ENCODE data around the gene TRPV3.
"Not testable (repeated sequence)": the region's sequence is repeated elsewhere in the genome, so short reads cannot be mapped to it uniquely, and the experiment has no call there.

TRPV3 gene

DNA sequence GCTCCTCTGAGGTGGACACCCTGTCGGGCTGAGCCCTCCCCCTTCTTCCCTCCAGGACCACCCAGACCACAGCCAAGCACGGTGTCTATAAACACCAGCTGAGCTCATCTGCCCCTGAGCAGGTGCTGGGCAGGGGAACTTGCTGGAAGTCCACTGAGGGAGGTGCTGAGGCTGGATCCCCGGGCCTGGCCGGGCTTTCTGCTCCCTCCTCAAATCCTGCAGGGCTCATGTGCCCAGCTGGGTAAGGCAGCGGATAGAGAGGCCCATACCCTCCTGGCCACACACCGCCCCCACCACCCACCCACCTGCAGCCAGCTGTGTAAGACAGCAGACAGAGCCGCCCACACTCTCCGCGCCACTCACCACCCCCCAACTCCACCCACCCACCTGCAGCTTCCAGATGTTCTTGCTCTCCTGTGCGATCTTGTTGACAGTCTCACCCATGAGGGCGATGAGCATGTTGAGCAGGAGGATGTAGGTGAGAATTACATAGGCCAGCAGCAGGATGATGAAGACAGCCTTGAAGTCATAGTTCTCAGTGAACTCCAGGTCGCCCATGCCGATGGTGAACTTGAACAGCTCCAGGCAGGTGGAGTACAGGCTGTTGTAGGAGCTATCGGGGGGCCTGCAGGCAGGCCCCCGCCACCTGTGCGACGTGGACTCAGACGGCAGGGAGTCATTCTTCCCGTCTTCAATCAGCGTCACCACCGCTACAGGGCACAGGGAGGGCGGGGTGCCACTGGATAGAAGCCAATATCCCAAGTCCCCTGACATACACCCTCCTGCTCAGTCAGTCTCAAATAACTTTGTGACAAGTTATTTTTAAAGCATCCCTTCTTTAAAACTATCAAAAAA is 15.9 kb upstream of the TRPV3 start:
- DNase-seq: no peak

DNA sequence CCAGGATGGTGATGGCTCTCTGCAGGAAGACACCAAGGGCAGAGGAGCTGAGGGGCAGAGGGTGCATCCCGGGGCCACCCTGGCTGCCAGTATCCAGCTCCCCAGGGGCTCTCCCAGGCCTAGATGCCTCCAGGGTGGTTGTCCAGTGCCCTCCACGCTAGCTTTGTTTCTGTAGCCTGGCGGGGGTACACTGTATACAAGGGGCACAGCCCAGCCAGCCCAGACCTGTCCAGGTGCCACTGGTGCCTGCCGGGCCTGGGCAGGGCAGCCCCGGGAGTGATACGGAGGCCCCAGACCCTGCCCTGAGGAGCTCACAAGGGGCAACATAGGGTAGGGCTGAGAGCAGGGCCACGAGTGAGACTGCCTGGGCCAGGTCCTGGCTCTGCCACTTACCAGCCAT is 14.6 kb upstream of the TRPV3 start:
- no peak for DNase-seq

DNA sequence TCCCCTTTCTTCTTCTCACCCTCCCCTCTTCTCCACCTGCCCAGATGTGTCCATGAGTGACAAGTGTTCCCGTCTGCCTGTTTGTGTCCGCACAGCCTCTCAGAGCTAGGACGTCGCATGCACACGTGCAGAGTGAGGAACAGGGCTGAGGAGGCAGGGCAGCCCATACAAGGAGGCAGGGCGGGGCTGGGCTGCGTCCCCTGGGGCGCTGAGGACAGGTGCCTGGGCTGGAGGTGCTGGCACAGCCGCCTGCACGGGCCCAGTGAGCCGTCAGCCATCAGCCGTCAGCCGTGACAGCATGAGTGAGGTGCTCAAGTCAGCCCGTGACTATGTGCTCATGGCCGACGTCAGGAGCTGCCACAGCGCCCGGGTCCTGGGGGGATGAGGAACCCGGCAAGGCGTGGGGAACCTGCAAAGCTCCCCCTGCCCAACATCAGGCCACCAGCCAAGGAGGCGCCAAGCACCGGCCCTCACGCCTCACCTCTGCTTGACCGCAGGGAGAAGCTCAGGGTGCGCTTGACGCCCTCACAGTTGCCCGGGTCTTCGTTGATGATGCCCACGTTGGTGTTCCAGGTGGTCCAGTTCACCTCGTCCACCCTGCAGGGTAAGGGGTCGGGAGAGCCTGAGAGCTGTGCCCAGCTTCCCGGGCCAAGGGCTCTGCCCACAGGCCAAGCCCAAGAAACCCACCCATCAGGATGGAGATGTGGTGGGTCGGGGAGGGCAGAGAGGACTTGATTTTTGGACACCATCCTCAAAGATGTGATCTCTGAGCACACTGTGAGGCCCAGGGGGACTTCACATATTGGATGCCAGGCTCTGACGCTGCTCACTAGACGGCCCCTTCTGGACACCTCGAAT is 13.7 kb upstream of the TRPV3 start:
- DNase-seq: no peak

DNA sequence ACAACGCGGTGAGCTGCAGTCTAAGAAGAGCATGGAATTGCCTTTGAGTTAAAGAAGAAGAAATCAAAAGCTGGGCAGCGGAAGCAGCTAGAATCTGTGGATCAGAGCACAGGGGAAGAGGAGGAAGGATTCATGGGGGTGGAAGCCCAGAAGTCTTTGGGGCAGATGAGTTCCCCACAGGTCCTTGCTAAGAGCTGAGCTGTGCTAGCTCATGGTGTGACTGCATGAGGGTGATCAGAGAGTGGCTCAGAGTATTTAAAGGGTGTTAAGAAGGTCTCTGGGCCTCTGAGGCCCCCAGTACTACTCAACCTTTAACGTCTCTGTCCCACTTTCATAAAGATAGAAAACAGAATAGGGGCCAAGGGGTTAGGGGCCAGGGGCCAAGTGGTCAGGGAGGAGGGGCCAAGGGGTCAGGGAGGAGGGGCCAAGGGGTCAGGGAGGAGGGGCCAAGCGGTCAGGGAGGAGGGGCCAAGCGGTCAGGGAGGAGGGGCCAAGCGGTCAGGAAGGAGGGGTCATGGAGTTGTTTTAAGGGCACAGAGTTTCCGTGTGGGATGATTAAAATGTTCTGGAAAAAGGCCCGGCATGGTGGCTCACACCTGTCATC is 12.0 kb upstream of the TRPV3 start:
- DNase-seq: no peak

DNA sequence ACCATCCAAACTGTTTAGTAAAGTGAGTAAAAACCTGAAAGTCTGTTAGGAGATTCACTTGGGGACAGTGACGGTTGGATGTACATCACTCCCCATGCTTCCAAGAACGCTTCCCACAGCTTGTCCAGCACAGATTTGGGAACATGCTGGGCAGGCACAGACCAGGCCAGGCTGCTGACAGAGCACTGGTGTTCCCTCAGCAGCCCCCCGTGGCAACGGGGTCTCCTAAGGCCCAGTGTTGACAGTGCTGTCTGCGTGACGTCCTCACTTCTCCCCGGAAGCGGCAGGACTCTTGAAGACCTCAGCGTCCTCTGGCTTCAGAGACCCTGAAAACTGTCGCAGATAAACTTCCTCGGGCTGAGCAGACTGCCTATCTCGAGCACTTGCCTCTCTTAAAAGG is 8.9 kb upstream of the TRPV3 start:
- no peak for DNase-seq

DNA sequence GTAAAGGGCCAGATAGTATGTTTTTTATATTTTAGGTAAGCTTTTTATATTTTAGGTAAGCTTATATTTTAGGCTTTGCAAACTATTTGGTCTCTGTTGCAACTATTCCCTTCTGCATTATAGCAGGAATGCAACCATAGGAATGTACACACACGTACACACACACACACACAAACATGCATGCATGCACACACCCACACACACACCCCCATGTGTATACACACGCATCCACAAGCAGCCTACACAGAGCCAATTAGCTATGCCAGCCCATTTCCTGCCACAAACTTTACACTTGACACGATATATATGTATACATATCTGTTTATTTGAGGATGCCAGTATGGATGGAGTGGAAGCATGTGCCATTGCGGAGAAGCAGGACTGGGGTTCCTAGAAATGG is 7.5 kb upstream of the TRPV3 start:
- DNase-seq: no peak

DNA sequence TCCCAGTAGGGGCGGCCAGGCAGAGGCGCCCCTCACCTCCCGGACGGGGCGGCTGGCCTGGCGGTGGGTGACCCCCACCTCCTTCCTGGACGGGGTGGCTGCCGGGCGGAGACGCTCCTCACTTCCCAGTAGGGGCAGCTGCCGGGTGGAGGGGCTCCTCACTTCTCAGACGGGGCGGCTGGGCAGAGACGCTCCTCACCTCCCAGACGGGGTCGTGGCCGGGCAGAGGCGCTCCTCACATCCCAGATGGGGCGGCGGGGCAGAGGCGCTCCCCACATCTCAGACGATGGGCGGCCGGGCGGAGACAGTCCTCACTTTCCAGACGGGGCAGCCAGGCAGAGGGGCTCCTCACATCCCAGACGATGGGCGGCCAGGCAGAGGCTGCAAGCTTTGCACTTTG is 6.6 kb upstream of the TRPV3 start:
- not testable (repeated sequence) for DNase-seq

DNA sequence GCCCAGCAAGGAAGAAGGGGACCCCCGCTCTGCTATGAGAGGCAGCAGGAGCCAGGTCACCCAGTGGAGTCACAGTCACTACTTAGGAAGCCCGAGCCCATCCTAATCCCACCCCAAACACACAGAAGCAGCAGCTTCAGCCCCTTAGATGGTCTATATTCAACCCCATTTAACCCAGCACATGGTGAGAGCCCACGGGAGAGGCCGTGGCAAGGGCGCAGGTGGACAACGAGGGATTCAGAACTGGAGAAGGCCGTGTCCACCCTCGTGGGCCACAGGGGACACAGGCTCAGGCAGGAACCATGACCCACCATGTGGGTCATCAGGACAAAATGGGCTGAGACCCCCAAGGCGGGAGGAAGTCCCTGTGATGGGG is 1.6 kb upstream of the TRPV3 start:
- no peak for DNase-seq

DNA sequence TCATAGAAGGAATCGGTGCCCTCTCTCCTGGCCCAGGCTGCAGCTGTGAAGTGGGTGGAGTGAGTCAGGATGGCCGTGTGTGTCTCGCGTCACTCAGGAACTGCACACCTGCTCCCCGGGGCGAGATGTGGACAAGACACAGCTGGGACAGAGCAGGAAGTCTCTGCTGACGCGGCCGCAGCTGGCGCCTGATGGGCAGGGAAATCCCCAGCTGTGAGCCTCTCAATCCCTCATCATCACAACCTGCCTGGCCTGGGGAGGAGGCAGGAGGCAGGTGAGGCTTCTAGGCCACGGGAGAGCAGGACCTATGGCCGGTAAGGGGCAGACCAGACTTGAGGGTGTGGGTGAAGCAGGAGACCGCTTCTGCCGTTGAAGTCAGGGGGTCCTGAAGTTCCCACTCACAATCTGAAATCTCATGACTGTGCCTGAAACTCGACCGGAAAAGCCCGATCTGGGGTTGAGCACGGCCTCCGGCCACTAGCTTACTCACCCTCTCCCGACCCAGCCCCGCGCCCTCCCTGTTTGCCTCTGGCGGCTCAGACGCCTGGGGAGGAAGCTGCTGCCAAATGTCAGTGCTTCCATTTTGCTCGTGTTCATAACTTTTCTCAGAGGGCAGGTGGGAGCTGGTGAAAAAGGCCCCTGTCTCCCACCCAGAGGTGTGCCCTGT is 1.1 kb upstream of the TRPV3 start:
- no peak for DNase-seq

DNA sequence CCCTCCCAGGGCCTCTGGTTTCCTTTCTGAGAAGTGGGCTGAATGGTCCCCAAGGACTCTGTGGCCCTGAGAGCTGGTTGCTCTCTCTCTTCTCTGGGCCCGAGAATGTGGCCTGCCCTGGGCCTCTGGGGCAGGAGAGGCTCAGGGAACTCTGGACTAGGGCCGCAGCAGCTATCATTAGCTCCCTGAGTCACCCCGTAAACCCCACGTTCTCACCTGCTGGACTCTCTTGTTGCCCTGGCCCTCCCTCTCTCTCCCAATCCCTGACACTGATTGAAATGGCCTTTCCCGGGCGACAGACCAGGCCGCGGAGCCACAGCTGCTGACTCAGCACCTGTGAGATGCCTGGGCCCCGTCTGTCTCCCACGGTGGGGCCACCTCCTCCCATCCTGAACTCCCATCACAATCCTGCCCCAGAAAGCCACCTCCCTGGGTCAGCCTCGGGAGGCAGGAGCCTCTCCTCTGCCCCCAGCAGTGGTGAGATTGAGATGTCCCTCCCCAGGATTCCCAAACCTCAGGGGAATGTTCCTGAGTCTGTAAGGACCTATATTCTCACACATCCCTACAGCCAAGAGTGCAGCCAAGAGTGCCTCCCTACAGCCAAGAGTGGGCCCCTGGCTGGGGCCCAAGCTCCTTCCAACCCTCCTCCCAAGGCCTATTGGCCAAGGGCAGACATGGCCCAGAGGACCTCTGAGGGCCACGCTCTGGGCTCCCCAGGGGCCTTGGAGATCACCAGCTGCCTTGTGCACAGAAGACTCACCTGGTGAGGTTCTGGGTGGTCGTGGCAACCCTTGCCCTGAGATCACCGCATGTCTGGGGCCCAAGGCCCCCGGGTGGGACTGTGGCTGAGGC is 470 bp downstream of the TRPV3 start:
- no peak for DNase-seq

DNA sequence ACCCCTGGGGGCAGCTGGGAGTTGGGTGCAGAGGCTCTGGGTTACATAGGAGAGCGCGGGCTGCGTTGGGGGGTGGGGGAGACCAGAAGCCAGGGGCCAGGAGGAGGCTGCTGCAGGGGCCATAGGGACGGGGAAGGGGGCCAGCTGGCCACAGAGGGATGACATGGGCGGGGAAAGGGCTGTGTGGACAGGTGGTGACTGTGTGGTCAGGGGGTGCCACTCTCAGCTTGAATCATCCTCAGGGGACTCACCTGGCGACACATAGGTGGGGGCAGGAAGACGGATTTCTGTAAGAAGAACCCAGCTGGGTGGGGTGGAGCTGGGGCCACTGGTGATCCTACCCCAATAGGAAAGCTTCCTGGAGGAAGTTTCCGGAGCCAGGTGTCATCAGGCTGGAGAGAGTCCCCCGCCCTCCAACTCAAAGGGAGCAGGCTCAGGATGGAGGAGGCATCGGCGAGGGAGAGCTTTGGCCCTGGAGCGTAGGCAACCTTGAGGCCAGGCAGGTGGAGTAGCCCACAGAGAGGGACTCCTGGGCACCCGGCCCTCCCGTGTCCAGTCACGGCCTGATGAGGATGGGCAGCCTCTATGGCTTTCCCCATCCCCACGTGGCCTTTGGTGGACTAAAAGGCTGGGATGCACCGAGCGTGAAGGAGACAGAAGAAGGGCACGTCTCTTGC is 1.2 kb downstream of the TRPV3 start:
- DNase-seq: no peak

DNA sequence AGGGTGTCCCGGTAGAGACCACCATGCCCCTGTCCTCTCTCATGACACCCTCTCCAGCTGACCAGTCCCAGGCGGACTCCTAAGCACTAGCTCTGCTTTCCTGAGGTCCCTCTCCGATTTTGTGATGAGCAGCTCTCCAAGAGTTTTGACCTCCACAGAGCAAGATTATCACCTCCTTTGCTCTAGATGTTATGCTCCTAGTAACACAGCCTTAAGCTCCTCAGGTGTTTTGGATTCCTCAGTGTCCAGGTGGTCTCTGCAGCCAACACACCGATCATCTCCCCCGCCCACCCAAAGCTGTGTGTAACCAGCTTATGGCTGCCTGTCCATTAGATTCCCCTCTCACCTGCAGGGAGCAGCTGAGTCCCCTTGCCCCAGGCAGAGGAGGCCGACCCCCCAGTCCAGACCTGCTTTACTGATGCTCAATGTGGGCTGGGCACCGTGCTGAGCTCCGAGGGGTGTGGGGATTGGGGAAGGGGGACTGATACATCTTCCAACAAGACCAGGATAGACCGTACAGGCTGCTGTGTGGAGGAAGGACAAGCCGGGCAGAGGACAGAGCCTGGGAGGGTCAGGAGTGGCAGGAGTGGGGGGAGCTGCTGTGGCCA is 2.3 kb downstream of the TRPV3 start:
- no peak for DNase-seq

DNA sequence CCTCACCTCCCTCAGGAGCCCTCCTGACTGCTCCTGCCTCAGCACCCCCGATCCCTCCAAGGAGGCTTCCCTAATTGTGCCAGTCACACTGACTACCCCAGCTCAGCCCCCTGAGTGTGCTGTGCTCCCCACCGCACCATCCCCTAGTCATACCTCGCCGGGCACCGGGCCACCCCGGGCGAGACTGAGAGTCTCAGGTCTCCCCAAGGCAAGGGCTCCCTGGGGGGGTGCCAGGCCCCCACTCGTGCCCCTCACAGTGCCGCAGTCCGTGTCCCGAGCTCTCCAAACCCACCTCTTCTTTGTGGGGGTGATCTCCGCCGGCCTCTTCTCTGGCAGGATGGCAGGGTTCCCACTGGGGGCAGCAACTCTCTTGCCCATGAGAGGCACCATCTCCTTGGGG is 3.2 kb downstream of the TRPV3 start:
- no peak for DNase-seq

DNA sequence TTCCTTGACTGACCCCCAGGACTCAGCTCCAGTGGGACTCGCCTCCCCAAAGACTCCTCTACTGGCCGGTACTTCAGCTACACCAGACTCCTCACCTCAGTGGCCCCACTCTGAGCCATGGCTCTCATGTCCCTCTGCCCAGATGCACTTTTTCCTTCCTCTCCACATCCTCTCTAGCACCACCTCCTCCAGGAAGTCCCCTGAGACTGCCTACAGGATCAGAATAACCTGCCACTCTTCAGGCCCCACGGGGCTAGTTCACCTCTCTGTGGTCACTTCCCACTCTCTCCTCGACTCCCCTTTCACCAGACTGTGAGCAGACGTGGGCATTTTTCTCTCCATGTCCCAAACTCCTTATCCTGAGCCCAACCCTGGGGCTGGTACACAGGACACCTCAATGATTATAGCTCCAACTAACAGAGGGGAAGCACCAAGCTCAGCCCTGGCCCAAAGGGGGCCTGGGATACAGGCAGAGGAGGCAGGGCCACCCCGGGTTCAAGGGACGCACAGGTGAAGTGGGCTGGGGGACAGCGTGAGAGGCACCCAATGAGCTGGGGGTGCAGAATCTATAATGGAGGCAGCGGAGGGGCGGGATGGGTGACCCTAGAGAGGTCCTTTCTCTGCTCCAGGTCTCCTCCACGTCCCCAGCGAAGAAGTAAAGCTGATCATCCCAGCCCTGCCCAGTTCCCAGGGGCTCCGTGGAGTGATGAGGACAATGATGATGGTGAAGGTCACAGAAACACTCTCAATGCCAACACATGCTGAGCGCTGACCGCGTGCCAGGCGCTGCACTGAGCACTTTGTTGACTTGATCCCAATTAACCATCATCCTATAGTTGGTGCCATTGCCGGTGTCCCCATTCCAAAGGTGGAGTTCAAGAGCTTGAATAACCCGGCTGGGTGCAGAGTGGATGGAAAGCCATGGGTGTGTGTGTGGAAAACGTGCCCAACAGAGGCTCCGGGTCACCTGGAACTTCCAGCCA is 3.9 kb downstream of the TRPV3 start:
- DNase-seq: no peak

DNA sequence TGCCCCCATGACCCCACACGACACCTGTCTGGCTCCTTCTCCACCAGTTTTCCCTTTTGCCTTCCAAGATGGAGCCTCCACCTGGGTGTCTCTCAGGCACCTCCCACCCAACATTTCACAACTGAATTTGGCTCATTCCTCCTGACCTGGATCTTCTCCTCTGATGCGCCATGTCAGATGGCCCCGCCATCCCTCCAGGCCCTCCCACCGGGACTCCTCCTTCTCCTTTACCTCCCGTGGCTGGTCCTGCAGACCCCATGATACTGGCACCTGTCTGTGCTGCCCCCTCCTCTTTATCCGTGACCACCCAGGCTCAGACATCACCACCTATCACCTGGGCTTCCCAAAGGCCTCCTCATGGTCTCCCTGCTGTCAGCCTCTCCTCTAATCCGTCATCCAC is 4.7 kb downstream of the TRPV3 start:
- DNase-seq: no peak

DNA sequence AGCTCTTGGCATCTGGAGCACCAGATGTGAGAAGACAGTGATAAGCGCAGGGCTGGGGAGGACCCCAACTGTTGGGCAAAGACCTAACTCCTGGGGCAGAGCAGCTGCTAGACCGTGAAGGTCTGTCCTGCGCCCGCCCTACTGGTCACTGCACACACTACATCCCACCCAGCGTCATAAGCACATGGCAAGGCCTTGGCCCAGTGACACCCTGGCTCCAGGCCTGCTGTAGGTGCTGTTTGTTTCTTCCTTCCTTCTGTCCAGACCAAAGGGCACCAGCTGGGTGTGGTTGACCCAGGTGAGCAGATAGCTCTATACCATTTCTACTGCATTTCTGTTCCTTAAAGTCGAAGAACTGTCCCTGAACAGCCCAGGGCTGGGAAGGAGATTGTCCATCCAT is 6.4 kb downstream of the TRPV3 start:
- no peak for DNase-seq

DNA sequence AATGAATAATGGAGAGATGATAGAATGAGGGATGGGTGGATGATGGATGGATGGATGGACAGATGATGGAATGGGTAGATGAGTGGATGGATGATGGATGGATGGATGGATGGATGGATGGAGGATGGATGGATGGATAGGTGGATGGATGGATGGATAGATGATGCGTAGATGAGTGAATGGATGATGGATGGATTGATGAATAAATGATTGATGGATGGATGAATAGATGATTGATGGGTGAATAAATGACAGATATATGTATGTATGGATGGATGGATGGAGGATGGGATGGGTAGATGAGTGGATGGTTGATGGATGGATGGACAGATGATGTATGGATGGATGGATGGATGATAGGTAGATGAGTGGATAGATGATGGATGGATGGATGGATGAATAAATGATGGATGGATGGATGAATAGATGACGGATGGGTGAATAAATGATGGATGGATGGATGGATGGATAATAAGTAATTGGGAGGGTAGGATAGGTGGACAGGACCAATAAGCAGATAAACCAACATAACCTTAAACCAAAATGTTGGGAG is 7.9 kb downstream of the TRPV3 start:
- DNase-seq: no peak

DNA sequence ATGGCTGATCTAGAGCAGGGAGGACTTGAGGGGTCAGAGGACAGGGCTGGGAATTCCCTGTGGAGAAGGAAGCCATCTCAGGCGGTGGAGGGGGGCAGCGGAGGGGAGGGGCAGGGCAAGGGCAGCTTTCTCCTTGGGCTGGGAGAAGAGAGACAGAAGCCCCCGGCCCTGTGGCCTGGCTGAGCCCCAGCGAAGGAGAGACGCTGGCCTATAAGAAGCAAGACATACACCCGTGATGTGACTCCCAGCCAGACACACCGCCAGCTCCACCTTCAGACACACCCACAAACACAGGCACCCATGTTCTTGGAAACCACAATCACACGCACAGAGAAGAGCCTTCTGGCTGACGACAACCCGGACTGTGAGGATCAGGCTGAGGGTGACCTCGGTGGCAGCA is 10.0 kb downstream of the TRPV3 start:
- no peak for DNase-seq

DNA sequence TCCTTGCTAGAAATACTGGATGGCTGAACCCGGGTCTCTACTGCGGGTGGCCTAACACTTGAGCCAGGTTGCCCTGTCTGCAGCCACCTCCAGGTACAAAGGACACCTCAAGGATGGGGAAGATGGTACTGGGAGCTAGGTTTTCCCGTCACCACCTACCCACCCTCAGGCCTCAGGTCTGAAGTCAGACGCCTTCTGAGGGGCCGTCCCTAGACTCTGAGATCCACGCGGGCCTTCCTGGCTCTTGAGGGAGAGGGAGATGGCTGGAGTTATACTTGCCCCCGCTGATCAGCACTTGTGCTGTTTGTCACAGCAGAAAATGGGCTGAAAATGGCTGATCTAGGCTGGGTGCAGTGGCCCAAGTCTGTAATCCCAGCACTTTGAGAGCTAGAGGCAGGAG is 10.6 kb downstream of the TRPV3 start:
- DNase-seq: no peak

DNA sequence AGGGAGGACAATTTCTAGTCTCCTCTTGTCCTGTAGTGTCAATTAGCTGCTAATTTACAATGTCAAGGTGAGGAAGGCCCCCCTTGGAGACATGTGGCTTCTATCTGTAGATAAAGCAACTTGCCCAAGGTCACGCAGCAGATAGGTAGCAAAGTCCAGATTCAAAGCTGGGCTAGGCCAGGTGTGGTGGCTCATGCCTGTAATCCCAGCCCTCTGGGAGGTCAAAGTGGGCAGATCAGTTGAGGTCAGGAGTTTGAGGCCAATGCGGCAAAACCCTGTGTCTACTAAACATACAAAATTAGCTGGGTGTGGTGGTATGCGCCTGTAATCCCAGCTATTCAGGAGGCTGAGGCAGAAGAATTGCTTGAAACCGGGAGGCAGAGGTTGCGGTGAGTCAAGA is 11.1 kb downstream of the TRPV3 start:
- no peak for DNase-seq

Measured in hematopoietic multipotent progenitor cell treated with erythropoietin and hydrocortisone succinate and interleukin-3 and kit ligand, for 8 days (in vitro differentiated cells).